WTC11 (cell line): ENCODE results near the gene UCKL1. TPM values are rescaled to one million over a fixed set of nuclear protein-coding genes. Genes with fewer than 3 reads are reported as not detected.

Experiments used
- ATAC-seq: fragments of 200-7000 bp; cut with Tn5 transposase; 2 replicates; pipeline ENCODE4 v1.10.0; 2021; ENCODE audit warnings: mild to moderate bottlenecking, moderate library complexity
- CTCF ChIA-PET: fragments of 300-600 bp; sonication (Branson Sonifier 250); formaldehyde crosslinking; loops from one replicate; lab custom pipeline; 2021; ENCODE audit warnings: antibody characterized with exemption; lab: Charles Lee
- POLR2A ChIA-PET: fragments of 350-600 bp; sonication (Branson Sonifier 250); formaldehyde crosslinking; loops from one replicate; lab custom pipeline; 2021; ENCODE audit warnings: antibody characterized with exemption; lab: Charles Lee
- DNase-seq: peaks from one replicate; pipeline ENCODE4 v3.0.0; 2021; ENCODE audit warnings: low spot score
- H3K27ac Mint-ChIP-seq: 2 replicates; pipeline ENCODE4 v1.8.0; 2021; ENCODE audit warnings: mixed read lengths
- H3K27me3 Mint-ChIP-seq: 2 replicates; pipeline ENCODE4 v1.8.0; 2021; ENCODE audit warnings: low read depth, mild to moderate bottlenecking, moderate library complexity, mixed read lengths
- H3K36me3 Mint-ChIP-seq: 2 replicates; pipeline ENCODE4 v1.8.0; 2021; ENCODE audit warnings: mixed read lengths
- H3K4me1 Mint-ChIP-seq: 2 replicates; pipeline ENCODE4 v1.8.0; 2022; ENCODE audit warnings: mixed read lengths
- H3K4me3 Mint-ChIP-seq: 2 replicates; pipeline ENCODE4 v1.8.0; 2021; ENCODE audit warnings: mild to moderate bottlenecking, moderate library complexity, mixed read lengths
- H3K9me3 Mint-ChIP-seq: 2 replicates; pipeline ENCODE4 v1.8.0; 2021; ENCODE audit warnings: mixed read lengths
- ATF1 ChIP-seq: sonication (generic); formaldehyde crosslinking; IDR thresholded peaks from 2 replicates; pipeline ENCODE4 v1.8.1; 2023; ENCODE audit warnings: mild to moderate bottlenecking, moderate library complexity, missing genetic modification reagents
- ATF3 ChIP-seq: sonication (generic); formaldehyde crosslinking; conservative IDR thresholded peaks from 2 replicates; pipeline ENCODE4 v1.8.1; 2022; ENCODE audit warnings: mild to moderate bottlenecking, missing genetic modification reagents
- E2F4 ChIP-seq: sonication (generic); formaldehyde crosslinking; IDR thresholded peaks from 2 replicates; pipeline ENCODE4 v1.8.1; 2022; ENCODE audit warnings: low read depth, mild to moderate bottlenecking, moderate library complexity, missing genetic modification reagents, borderline replicate concordance
- ETV6 ChIP-seq: sonication (generic); formaldehyde crosslinking; IDR thresholded peaks from 2 replicates; pipeline ENCODE4 v1.8.1; 2022; ENCODE audit warnings: mild to moderate bottlenecking, missing genetic modification reagents
- GABPB1 ChIP-seq: sonication (generic); formaldehyde crosslinking; IDR thresholded peaks from 2 replicates; pipeline ENCODE4 v1.8.1; 2023; ENCODE audit warnings: mild to moderate bottlenecking, missing genetic modification reagents
- GRHL2 ChIP-seq: fragments of 250-450 bp; sonication (Bioruptor Pico); IDR thresholded peaks from 2 replicates; pipeline ENCODE4 v1.8.0; 2022; ENCODE audit warnings: mild to moderate bottlenecking, moderate library complexity; ENCODE audit not compliant: insufficient replicate concordance, severe bottlenecking
- IRF1 ChIP-seq: sonication (generic); formaldehyde crosslinking; IDR thresholded peaks from 2 replicates; pipeline ENCODE4 v1.8.0; 2023; ENCODE audit warnings: missing genetic modification reagents
- IRF2 ChIP-seq: sonication (generic); formaldehyde crosslinking; IDR thresholded peaks from 2 replicates; pipeline ENCODE4 v1.8.0; 2022; ENCODE audit warnings: low read depth, missing genetic modification reagents, borderline replicate concordance
- JUN ChIP-seq: sonication (generic); formaldehyde crosslinking; IDR thresholded peaks from 2 replicates; pipeline ENCODE4 v1.8.0; 2023; ENCODE audit warnings: mild to moderate bottlenecking, missing genetic modification reagents
- NFATC4 ChIP-seq: fragments of 250-450 bp; sonication (Bioruptor Pico); IDR thresholded peaks from 2 replicates; pipeline ENCODE4 v1.9.0; 2021; ENCODE audit warnings: mild to moderate bottlenecking
- OVOL2 ChIP-seq: fragments of 250-450 bp; sonication (Bioruptor Pico); IDR thresholded peaks from 2 replicates; pipeline ENCODE4 v1.9.0; 2021; ENCODE audit warnings: mild to moderate bottlenecking, borderline replicate concordance
- PRRX2 ChIP-seq: fragments of 250-450 bp; sonication (Bioruptor Pico); IDR thresholded peaks from 2 replicates; pipeline ENCODE4 v1.8.0; 2021; ENCODE audit warnings: mild to moderate bottlenecking
- RELA ChIP-seq: sonication (generic); formaldehyde crosslinking; IDR thresholded peaks from 2 replicates; pipeline ENCODE4 v1.8.1; 2022; ENCODE audit warnings: missing genetic modification reagents, mild to moderate bottlenecking, borderline replicate concordance
- SP1 ChIP-seq: sonication (generic); formaldehyde crosslinking; conservative IDR thresholded peaks from 2 replicates; pipeline ENCODE4 v1.8.1; 2022; ENCODE audit warnings: missing genetic modification reagents
- TCF7 ChIP-seq: sonication (generic); formaldehyde crosslinking; IDR thresholded peaks from 2 replicates; pipeline ENCODE4 v1.8.0; 2022; ENCODE audit warnings: mild to moderate bottlenecking, low read depth, missing genetic modification reagents, moderate library complexity
- TP53 ChIP-seq: sonication (generic); formaldehyde crosslinking; IDR thresholded peaks from 2 replicates; pipeline ENCODE4 v1.8.1; 2023; ENCODE audit warnings: mild to moderate bottlenecking, missing genetic modification reagents
- ZBTB21 ChIP-seq: sonication (generic); formaldehyde crosslinking; IDR thresholded peaks from 2 replicates; pipeline ENCODE4 v1.8.1; 2023; ENCODE audit warnings: mild to moderate bottlenecking, missing genetic modification reagents, borderline replicate concordance
- ZMAT4 ChIP-seq: fragments of 250-450 bp; sonication (Bioruptor Pico); IDR thresholded peaks from 2 replicates; pipeline ENCODE4 v1.9.0; 2021; ENCODE audit warnings: mild to moderate bottlenecking
- ZNF121 ChIP-seq: sonication (generic); formaldehyde crosslinking; IDR thresholded peaks from 2 replicates; pipeline ENCODE4 v1.8.0; 2023; ENCODE audit warnings: missing genetic modification reagents
- ZNF396 ChIP-seq: fragments of 250-450 bp; sonication (Bioruptor Pico); IDR thresholded peaks from 2 replicates; pipeline ENCODE4 v1.8.0; 2021; ENCODE audit warnings: mild to moderate bottlenecking, moderate library complexity, borderline replicate concordance
- ZNF423 ChIP-seq: fragments of 250-450 bp; sonication (Bioruptor Pico); IDR thresholded peaks from 2 replicates; pipeline ENCODE4 v2.1.2; 2022; ENCODE audit warnings: mild to moderate bottlenecking, moderate library complexity
- ZNF425 ChIP-seq: fragments of 250-450 bp; sonication (Bioruptor Pico); conservative IDR thresholded peaks from 2 replicates; pipeline ENCODE4 v1.9.0; 2021; ENCODE audit warnings: mild to moderate bottlenecking
- total RNA-seq: library from RNA; stranded (reverse); gene quantifications from 3 replicates; pipeline ENCODE4 v1.2.3, GENCODE V29; 2021

Gene UCKL1
- total RNA-seq, 1 experiment from 2014 or later = 51.2 TPM

GRCh38 chr20:63924241-63924640 is 32.0 kb downstream of the UCKL1 start:
- Mint-ChIP-seq H3K27ac (0 out of 2 replicates have a peak overlapping the region, but pooled peaks have one; percentile 38), H3K36me3 (peaks cover 14% of the 10 kb centered on the region), H3K9me3 (no peaks in the 10 kb centered on the region), H3K27me3 (no peaks in the 10 kb centered on the region), H3K4me1 (no peaks in the 10 kb centered on the region), H3K4me3 (no peak overlapping the region)
- no peak for TF ChIP-seq NFATC4 (CRISPR knock-in tag)
- TF ChIP-seq GABPB1 (CRISPR knock-in tag) = no peak
- no peak for TF ChIP-seq GRHL2
- TF ChIP-seq ZNF425 (CRISPR knock-in tag) = no peak
- TF ChIP-seq ATF3 (CRISPR knock-in tag) = no peak
- no peak for TF ChIP-seq RELA (CRISPR knock-in tag)
- no peak for TF ChIP-seq ZBTB21 (CRISPR knock-in tag)
- no peak for TF ChIP-seq SP1
- ATAC-seq (no peak), DNase-seq (no peak)
- POLR2A ChIA-PET = no interaction called here
- CTCF ChIA-PET = interaction anchor here (0.6 to 1.0 kb wide), 2 partner anchors 50 to 149 kb away, joined by 3 to 6 read pairs; no protein-coding TSS in a partner anchor

GRCh38 chr20:63923651-63924050 is 32.6 kb downstream of the UCKL1 start:
- Mint-ChIP-seq H3K36me3 (peaks cover 11% of the 10 kb centered on the region), H3K9me3 (no peaks in the 10 kb centered on the region), H3K27ac (peak overlapping the region; percentile 10; the same call in 1 of the 2 replicates), H3K4me1 (no peaks in the 10 kb centered on the region), H3K27me3 (no peaks in the 10 kb centered on the region), H3K4me3 (no peak overlapping the region)
- DNase-seq = no peak
- POLR2A ChIA-PET = no interaction called here
- ATAC-seq = no peak
- no peak for TF ChIP-seq ZNF423 (CRISPR knock-in tag)
- TF ChIP-seq IRF1 = no peak
- TF ChIP-seq TP53 (CRISPR knock-in tag) = no peak
- TF ChIP-seq TCF7 (CRISPR knock-in tag) = no peak
- TF ChIP-seq ZNF396 (CRISPR knock-in tag) = no peak
- no peak for TF ChIP-seq OVOL2 (CRISPR knock-in tag)
- TF ChIP-seq ZMAT4 (CRISPR knock-in tag) = no peak
- no peak for TF ChIP-seq ATF1 (CRISPR knock-in tag)
- TF ChIP-seq PRRX2 (CRISPR knock-in tag) = no peak
- TF ChIP-seq ETV6 (CRISPR knock-in tag) = no peak
- no peak for TF ChIP-seq E2F4 (CRISPR knock-in tag)
- TF ChIP-seq ZNF121 (CRISPR knock-in tag) = no peak
- no peak for TF ChIP-seq ATF3 (CRISPR knock-in tag)
- no peak for TF ChIP-seq JUN (CRISPR knock-in tag)
- TF ChIP-seq IRF2 (CRISPR knock-in tag) = no peak
- CTCF ChIA-PET = no interaction called here
